GM18517 (cell line): Measurements from ENCODE around the gene EEF2KMT.

ENCODE experiments used
- ATAC-seq: cut with Tn5 transposase; IDR thresholded peaks from one replicate; pipeline ENCODE4 v1.9.1; 2021; ENCODE audit warnings: mild to moderate bottlenecking, moderate library complexity; ENCODE audit not compliant: unreplicated experiment

Gene EEF2KMT

GRCh38 chr16:5044011-5044540 is 53.5 kb downstream of the EEF2KMT start:
- no peak for ATAC-seq

GRCh38 chr16:5042574-5043171 is 54.9 kb downstream of the EEF2KMT start:
- ATAC-seq: no peak

- ATAC-seq: peak; percentile 77
Measured at GRCh38 chr16:5041600-5042133, 55.9 kb downstream of the EEF2KMT start.

- no peak for ATAC-seq
Measured at GRCh38 chr16:5040451-5040850, 57.1 kb downstream of the EEF2KMT start.

- no peak for ATAC-seq
Measured at GRCh38 chr16:5036228-5037156, 61.1 kb downstream of the EEF2KMT start.

- no peak for ATAC-seq
Measured at GRCh38 chr16:5035909-5036227, 61.7 kb downstream of the EEF2KMT start.
